ENCODE measurements around the gene THSD4.

The THSD4 gene

DNA sequence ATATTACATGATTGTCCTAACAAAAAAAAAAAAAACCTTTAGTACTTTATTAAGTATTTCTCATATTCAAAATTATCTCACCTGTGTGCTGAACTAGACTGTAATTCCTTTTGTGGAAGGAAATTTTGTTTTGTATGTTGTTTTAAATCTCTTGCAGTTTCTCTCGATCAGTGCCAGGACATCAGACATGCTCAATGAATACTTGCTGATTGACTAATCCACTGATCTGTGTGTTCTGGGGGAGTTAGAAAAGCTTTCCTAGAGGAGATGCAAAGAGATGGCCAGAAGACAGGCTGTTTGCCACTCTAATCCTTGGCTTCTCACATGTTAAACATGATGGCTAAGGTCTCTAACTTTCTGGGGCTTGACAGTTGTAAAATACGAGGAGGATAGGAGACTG lies 461.8 kb downstream of the THSD4 start:
- DNase-seq (ENCODE audit: low read depth in 2 of 2) = no peak

DNA sequence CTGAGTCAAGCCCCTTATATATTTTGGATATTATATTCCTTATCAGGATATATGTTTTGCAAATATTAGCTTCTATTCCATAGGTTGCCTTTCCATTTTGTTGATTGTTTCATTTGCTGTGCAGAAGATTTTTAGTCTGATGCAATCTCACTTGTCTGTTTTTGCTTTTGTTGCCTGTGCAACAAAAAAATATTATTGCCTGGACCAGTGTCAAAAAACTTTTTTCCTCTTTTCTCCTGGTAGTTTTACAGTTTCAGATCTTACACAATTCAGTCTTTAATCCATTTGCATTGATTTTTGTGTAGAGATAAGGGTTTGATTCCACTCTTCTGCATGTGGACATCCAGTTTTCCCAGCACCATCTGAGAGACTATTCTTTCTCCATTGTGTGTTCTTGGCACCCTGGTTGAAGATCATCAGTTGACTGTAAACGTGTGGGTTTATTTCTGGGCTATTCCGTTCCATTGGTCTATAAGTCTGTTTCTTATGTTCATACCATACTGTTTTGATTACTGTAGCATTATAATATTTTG lies 466.2 kb downstream of the THSD4 start:
- DNase-seq (ENCODE audit: low read depth in 2 of 2) = no peak

DNA sequence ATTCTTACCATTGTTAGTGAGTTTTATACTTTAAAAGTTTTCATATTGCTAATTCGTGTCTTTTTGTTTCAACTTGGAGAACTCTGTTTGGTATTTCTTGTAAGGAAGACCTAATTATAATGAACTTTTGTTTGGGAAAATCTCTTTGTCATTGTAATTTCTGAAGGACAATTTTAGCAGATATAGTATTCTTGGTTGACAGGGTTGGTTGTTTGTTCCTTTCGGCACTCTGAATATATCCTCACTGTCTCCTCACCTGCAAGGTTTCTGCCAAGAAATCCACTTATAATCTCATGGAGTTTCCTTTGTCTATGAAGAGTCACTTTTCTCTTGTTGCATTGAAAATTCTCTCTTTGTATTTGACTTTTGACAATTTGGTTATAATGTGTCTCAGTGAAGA lies 469.9 kb downstream of the THSD4 start:
- no peak for DNase-seq (ENCODE audit: low read depth in 2 of 2)

DNA sequence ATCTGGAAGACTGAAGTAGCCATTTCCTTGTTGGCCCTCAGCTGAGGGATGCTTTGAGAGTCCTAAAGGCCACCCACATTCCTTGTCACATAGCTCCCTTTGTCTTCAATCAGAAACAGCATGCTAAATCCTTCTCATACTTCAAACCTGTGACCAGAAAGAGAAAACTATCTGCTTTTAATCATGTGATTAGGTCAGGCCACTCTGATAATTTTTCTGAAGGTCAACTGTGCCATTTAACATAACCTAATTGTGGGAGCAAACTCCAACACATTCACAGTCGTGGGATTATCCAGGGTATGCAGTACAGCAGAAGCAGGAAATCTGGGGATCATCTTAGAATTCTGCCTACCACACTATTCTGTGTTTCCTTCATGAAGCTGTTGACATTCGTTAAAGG lies 471.2 kb downstream of the THSD4 start:
- no peak for DNase-seq (ENCODE audit: low read depth in 2 of 2)

DNA sequence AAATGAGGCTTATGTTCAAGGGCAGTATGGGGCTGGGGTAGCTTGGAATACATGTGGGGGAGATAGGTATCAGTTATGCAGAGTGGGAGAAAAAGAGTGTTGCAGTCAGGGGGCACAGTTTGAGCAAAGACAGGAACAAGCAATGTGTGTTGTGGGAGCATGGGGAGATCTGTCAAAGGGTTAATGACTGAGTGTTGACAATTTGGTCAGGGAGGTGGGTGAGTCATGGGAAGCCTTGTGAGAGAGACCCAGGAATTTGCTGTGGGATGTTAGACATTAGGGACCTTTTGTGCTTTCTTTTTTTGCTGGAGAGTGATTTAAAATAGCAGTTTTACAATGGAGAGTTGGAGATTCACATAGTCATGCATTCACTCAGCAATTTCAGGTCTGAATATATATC lies 473.5 kb downstream of the THSD4 start:
- peak; percentile 56 to 58 for DNase-seq (ENCODE audit: low read depth in 2 of 2)

DNA sequence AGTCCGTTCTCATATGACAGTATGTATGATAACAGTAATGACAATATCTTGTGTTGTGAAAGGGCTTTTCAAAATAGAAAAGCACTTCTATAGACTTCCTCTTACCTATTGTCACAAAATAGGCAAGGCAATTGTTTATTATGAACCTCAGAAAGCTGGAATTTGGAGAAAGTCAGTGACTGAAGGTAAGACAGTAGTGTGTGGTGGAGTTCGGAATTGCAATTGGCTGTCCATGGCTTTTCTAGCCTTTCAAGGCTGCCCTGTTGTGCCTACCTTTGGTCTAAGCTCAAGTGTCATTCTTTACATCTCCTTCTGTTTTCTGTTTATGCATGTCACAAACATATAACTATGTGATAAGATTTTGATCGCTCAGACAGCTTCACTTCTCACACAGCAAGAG lies 475.8 kb downstream of the THSD4 start:
- DNase-seq (ENCODE audit: low read depth in 2 of 2) = no peak

DNA sequence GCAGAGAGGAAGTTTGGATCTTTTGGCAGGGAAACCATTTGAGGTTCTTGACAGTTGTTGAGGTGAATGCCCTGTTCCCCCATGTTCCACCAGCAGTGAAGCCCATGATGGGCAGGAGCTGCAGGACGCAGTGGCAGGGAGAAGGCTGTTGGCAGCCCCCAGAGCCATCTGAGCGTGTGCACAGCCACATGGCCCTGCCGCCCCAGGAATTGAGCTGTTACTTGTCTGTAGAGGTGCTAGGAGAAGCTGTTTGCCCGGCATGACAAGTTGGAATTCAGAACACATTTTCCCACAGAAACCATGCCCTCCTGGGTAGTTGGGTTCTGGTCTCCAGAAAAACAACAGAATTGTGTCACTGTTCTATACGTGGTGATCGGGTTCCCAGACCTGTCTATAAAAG lies 476.9 kb downstream of the THSD4 start:
- no peak for DNase-seq (ENCODE audit: low read depth in 2 of 2)

DNA sequence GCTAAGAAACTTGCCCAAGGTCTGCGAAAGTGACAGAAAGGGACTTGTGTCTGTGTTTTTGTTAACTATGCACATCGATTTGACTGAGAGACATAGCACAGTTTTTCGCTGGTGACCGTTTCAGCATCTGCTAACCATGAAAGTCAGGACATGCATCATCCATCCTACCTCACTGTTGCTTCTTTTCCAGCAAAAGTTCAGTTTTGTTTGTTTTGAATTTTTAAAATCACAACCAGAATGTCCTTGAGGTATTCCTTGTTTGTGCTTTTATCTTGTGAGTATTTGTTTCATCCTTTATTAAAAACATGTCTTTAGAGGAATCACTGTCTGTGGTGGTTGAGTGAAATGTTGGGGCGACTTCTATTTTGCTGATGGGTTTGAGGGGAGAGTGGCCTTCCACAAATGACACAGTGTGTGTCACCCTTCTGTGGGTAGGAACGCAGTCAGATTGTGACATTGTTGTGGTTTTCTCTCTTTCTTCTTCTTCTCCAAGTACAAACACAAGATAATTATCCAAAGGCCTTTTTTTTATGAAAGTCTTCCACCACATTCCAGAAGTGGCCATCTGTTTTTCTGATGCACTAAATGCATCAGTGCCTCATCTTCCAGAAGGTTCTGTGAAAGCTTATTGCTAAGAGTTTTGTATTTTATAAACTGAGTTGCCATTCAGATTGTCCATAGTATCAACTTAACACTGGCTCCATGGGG lies 480.7 kb downstream of the THSD4 start:
- DNase-seq (ENCODE audit: low read depth in 2 of 2) = no peak

DNA sequence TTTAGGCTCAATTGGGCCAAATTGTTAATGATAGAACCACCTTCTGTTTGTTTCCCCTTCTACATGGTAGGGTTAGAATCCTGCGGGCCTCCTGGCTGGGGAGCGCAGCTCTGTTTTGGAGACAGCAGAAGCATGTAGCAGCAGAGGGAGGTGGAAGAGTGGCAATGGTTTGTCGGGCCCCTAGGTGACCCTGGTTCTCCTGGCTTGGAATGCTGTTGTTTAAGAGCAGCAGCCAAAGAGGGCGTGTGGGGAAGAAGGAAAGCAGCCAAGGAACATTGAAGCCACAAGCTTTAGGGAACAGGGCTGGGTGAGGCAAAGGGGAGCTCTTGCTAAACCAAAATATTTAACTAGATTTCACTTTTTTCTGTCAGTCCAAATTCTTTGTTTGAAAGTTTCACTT lies 481.4 kb downstream of the THSD4 start:
- DNase-seq (ENCODE audit: low read depth in 2 of 2) = no peak

DNA sequence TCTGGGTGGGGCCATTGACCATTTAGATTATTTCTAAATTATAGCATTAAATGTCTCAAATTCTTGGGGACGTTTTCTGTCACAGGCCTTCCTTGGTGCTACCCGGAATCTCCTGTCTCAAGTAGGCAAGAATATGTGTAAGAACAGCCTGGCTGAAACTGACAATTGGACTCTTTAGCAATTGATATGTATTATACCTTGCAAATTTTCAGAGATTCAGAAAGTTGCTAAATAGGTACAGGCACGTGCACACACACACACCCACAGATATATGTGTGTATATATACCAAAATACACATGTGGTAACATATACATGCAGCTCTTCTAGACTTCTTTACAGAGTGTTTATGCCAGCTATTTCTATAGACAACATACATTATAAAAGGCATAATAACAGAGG lies 481.9 kb downstream of the THSD4 start:
- no peak for DNase-seq (ENCODE audit: low read depth in 2 of 2)

DNA sequence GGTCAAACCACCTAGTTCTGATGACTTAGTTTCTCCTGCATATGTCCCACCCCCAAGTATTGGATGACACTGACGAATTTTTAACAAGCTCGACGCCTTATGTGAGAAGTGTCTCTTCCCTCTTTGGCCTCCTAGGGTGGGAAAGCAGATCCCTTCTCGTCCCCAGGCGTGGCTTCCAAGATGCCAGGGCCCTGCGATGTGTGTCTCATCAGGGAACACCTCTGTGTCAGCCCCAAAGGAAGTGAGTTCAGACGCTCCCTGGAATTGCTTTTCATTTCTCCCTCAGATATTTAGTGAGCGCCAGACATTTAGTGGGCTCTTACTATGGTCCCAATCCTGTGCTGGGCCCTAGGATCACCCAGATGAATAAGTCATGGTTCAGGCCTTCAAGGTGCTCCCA lies 482.4 kb downstream of the THSD4 start:
- no peak for DNase-seq (ENCODE audit: low read depth in 2 of 2)

DNA sequence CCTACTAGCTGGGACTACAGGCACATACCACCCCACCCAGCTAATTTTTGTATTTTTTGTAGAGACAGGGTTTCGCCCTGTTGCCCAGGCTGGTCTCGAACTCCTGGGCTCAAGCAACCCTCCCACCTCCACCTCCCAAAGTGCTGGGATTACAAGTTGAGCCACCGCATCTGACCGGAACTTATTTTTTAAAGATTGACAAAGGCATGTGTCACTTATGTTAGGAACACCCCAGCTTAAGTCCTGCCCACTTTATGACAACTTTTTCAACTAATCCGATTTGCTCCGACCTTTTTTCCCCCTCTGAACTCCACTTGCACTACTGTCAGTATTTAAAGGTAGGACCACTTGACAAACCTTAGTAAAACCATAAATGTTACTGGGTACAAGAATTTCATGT lies 483.5 kb downstream of the THSD4 start:
- no peak for DNase-seq (ENCODE audit: low read depth in 2 of 2)

DNA sequence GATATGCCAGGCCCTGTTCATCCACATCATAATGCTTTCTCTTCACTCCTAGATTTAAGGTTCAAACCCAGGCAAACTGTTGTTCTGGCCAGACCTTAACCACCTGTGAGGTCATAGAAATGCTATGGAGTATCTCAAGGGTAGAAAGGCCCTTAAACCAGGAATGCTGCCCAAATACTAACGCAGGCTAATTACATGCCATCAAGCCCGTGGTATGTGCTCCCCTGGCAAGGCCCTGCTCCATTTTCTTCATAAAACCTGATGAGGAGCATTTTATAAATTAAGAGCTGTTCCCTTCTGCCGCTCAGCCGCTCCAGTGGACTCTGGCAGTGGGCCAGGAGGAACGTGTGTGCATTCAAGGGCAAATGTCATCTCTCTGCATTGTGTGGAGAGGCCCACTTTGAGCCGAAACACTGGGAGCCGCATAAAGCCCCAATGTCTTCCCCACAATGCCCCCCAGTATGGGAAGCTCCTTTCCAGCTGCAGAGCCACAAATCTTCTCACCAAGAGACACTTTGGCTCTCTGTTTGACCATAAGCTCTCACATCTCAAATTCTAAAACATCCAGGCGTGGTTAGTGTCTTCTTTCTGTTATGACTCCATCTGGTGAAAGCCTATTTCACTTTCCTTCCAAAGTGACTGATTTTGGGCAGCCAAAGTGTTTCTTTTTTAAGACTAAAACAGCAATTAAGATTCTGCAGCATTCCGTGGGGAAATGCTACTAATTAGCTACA lies 484.3 kb downstream of the THSD4 start:
- no peak for DNase-seq (ENCODE audit: low read depth in 2 of 2)

DNA sequence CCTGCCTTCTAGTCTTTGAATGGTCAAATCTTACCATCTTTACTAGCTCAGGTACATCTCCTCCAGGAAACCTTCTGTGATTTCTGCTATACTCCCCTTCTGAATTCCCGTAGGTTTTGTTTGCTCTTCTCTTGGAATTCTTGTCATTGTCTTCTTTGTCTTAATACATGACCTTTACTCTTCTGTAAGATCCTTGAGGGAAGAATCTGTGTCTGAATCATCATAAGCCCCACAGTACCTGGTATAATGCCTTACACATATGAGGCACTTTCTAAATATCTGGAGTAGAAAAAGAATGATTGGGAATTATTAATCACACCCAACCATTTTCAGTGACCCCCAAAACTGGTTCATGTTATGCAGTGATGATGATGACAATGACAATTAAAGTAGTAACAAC lies 485.0 kb downstream of the THSD4 start:
- no peak for DNase-seq (ENCODE audit: low read depth in 2 of 2)

DNA sequence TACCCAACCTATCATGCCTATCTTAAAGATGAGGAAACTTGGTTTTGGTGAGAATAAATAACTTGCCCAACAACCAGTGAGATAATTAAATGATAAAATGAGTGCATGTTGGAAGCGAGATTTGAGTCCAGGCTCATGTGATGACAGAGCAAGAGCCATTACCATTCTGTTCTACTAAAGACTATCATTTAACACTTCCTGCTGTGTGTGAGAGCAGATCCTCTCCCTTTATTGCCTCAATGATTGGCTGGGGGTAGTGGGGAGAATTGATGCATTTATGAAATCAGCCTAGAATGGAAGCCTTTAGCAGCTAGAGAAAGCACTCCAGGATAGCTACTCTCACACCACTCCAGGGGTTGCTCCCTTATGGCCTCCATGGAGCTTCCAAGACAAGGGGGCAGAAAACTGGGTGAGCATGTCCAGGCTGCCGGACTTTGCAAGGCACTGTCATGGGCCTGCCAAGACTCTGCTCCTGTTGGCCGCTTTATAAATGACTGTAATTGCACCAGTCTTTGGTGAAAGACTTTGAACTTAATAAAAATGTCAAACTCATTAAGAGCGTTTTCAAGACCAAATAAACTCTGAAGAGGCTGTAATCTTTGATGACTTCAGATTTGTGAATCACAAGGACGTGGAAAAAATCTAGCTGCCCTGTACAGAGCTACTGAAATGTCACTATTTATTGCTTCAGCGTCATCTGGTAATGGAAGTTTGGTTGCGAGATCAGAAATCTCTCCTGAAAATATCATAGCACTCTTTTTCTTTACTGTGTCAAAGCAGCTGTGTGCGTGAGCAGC lies 486.0 kb downstream of the THSD4 start:
- DNase-seq (ENCODE audit: low read depth in 2 of 2) = no peak

DNA sequence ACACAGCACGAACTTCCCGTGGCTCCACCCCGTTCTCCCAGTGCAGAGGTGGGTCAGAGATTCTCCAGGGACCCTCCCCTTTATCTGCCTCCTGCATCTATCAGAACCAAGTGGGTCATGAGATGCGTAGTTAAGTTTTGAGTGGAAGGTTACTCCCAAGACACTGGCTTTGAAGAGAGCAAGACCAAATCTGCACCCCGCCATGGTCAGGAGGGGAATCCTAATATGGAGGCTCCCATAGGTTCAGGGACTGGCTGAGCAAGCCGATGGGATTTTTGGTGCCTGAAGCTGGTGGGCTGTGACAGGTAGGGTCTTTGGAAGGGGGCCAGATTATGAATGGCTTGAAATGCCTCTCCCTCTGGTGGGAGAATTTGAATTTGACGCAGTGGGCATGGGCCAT lies 488.1 kb downstream of the THSD4 start:
- DNase-seq (ENCODE audit: low read depth in 2 of 2) = no peak

DNA sequence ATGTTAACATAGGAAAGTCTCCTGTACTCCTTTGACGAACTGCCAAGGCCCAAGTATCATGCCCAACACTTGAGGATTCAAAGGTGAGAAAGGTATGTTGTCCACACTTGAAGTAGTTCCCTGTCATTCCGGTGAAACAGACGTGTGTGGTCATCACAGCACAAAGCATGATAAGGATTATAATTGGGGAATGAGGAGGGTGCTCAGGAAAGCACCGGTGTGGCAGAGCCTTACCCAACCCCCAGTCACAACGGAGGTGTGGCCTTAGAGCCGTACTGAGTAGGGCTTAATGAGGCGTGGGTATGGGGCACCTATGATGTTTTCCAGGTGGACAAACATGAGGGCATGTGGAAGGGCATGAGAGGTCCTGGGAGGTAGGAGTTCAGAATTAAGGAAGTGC lies 492.1 kb downstream of the THSD4 start:
- DNase-seq (ENCODE audit: low read depth in 2 of 2) = no peak

DNA sequence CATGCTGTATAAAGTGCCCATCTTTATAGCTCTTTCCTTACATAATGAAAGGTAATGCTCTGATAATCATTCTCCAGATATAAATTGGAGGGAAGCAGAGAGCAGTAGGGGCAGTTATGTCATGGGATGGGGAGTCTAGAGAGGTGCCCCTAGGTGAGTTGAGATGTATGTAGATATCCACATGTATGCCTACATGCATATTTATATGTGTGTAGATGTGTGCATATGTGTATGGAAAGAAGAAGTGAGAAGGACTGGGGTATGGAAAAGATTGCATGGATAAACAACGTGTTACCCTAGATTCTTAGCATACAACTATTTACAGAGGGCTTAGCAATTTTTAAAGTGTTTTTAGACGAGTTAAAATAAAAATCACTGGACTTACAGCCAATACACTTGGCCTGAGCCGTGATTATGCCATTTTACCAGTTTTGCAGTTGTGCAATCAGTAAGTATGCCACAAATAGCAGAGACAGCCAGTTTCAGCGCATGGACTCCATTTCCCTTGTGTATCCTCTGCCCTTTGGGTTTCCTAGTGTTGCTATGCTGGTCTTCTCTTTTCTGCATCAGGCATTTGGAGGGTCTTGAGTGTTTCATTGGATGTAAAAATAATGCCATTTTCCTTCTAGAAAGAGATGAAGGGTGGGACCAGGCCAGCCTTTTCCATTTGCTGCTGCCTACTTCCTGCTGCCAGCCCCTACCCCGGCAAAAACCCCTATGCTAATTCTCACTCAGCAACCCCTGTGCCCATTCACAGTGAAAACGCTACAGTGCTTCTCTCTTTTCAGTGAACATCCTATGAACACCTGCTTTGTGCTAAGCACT lies 495.7 kb downstream of the THSD4 start:
- DNase-seq (ENCODE audit: low read depth in 2 of 2) = no peak

DNA sequence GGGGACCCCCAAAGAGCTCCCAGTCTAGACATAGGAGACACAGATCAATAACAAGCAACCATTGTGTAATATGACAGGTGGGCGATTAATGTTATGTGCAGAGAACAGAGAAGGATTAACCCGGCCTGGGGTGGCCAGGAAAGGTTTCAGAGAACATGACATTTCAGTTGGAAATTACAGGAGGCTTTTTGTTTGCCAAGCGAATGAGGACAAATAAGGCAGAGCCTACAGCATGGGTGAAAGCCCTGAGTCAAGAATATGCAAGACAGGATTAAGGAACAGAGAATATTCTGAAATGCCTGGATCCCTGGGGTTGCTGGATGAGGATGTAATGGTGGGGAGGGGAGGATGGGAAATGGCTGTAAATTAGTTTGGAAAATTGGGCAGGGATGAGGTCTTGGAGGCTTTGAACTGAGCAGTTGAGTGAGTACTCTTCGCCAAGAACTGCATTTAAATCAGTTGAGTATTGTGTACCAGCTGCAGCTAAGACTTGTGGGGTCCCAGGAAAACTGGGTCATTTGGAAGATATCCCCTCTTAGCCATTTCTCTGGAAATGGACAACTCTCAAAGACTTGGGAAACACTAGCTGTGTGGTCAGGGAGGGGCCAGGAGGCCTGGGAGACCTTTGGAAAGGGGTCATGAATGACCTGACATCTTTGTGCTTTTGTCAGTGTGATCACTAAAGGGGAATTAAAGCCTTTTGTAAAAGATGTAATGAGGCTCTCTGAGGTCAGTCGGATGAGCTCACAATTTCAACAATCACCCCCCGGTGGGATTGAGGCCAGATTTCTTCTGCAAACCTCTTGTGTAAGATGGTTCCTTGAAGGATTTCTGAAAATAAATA lies 496.5 kb downstream of the THSD4 start:
- no peak for DNase-seq (ENCODE audit: low read depth in 2 of 2)

DNA sequence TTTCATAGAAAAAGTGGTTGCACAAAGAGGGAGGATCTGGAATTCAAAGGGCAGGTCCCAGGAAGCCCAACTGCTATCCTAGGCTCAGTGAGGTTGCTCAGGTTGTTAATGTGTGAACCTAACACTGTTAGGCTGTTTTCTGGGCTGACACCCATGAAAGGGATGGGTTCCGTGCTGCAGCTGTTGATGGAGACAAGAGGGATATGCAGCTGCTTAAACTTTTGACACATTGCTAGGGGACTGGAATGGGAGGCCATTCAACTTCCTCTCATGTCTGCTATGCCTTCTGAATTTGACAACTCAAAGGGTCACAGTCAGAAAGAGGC lies 497.1 kb downstream of the THSD4 start:
- no peak for DNase-seq (ENCODE audit: low read depth in 2 of 2)

DNA sequence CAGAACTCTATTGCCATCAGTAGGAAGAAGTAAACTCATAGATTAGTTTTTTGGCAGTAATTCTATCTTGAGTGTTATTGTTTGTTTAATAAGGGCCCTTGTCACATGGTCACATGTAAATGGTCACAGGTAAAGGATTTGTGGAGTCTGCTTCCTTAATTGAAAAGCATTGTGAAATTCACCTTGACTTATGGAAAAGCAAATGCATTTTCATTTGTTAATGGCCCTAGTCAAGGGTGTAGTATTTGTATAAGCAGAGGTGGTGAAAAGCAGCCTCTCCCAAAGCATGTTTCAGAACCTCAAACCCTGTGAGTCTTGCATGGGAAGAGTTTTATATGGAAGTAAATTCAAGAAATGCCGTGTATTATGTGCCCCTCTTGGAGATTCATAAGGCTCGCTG lies 497.6 kb downstream of the THSD4 start:
- DNase-seq (ENCODE audit: low read depth in 2 of 2) = no peak
